Activated naive CD8-positive, alpha-beta T cell treated with anti-CD3 and anti-CD28 coated beads for 36 hours (primary cell): ENCODE measurements around the gene CPNE5. TPM values are rescaled to one million over a fixed set of nuclear protein-coding genes. Genes with fewer than 3 reads are reported as not detected.

ENCODE experiments used
- DNase-seq: peaks from one replicate; pipeline ENCODE4 v3.0.0; 2021
- H3K27ac Mint-ChIP-seq: one replicate; pipeline ENCODE4 v1.8.0; 2022; ENCODE audit warnings: mild to moderate bottlenecking, moderate library complexity, mixed read lengths
- H3K27me3 Mint-ChIP-seq: one replicate; pipeline ENCODE4 v1.8.0; 2022; ENCODE audit warnings: mild to moderate bottlenecking, mixed read lengths
- H3K36me3 Mint-ChIP-seq: one replicate; pipeline ENCODE4 v1.8.0; 2021; ENCODE audit warnings: mild to moderate bottlenecking, mixed read lengths
- H3K4me1 Mint-ChIP-seq: one replicate; pipeline ENCODE4 v1.8.0; 2021; ENCODE audit warnings: mixed read lengths
- H3K4me3 Mint-ChIP-seq: one replicate; pipeline ENCODE4 v1.8.0; 2022; ENCODE audit warnings: mild to moderate bottlenecking, moderate library complexity, mixed read lengths
- H3K9me3 Mint-ChIP-seq: one replicate; pipeline ENCODE4 v1.8.0; 2022; ENCODE audit warnings: mixed read lengths
- total RNA-seq, 2 experiments: library from RNA; stranded (reverse); gene quantifications; one replicate each; pipeline ENCODE4 v1.2.3, GENCODE V29; 2021

CPNE5 gene
- total RNA-seq, 2 experiments from 2014 or later = 0.72 to 1.2 TPM

DNA sequence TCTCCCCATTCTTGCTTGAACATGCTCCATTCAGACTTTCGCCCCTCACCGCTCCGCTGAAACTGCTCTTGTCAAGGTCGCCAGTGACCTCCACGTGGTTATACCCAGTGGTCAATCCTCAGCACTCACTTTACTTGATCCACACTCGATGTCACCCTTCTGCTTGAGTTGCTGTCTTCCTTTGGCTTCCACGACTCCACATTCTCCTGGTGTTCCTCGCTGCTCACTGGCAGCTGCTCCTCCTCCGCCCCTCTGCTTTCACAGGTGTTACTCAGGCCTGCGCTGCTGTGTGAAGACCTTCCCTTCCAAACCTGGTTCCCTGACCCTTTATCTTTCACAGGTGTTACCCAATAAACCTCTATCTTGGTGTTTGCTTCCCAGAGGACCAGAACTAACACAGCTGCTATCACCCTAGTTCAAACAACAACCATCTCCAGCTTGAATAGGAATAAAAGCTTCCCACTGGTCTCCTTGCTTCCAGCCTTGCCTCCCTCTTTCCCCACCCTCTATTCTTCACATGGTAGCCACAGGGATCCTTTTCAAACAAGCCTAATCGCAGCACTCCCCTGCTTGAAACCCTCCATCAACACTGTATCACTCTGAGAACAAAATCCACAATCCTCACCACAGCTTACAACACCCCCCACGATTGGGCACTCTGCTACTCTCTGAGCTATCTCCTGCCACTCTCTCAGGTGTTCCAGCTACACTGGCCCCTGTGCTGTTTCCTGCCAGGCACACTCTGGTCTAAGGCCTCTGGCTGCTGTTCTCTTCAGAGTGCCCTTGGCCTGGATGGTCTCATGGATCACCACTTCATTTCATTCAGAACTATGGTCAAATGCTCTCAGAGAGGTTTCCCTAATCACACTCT, 24.7 kb upstream of the CPNE5 start:
- peaks cover 29% of the 10 kb centered on the region for H3K4me1 Mint-ChIP-seq
- no peak overlapping the region for H3K27ac Mint-ChIP-seq
- H3K9me3 Mint-ChIP-seq = no peaks in the 10 kb centered on the region
- H3K27me3 Mint-ChIP-seq = no peaks in the 10 kb centered on the region
- no peak overlapping the region for H3K4me3 Mint-ChIP-seq
- peaks cover 32% of the 10 kb centered on the region for H3K36me3 Mint-ChIP-seq
- DNase-seq = no peak

DNA sequence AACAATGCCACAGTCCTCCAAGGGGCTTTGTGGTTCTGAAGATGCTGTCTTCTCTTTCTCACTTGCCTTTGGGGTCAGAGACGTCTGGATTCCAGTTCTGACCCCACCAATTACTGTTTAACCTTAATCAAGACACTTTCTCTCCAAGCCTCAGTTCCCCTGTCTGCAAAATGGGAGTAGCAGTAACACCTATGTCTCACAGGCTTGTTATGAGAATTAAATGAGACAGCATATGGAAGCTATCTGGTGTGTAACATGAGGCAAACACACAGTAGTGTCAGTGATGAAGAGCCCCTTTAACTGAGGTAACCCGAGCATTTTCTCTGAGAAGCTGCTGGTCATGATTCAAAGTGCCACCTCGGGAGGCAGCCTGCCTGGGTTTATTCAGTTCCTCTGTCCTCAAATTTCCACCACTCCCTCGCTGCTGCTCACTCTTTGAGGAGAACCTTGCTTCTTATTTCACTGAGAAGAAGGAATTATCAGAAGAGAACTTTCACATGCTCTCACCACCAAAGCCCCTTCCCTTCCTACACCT, 23.7 kb upstream of the CPNE5 start:
- DNase-seq = no peak
- Mint-ChIP-seq H3K36me3 (peaks cover 34% of the 10 kb centered on the region), H3K27me3 (no peaks in the 10 kb centered on the region), H3K4me1 (peaks cover 29% of the 10 kb centered on the region), H3K27ac (no peak overlapping the region), H3K9me3 (no peaks in the 10 kb centered on the region), H3K4me3 (no peak overlapping the region)

DNA sequence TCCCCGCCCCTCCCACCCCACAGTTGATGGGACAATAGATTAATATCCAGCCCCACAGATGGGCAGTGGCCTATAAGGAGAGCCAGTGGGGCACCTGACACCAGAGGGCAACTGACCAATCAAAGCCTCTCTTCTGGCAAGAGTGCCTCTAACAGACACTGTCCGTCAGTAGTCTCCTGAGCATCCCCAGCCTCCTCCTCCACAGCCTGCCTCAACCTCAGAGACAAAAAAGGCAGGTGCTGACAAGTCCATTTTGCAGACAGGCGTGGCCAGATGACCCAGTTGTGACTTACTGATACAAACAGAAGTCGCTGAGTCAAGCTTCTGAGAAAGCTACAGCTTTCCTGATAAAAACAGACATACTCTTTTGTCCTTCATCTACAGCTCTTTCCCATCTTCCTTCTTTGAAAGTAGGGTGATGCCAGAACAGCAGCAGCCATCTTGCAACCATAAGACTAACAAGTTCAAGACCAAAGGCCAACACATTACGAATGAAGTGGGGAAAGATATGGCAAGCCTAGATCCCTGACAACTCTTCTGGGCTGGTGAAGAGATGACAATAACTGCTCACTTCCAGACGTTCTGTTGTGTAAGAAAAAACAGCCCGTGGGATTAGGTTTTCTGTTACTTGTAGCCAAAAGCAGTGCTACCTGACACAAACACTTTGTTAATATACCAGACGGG, 23.1 kb upstream of the CPNE5 start:
- H3K36me3 Mint-ChIP-seq = peaks cover 29% of the 10 kb centered on the region
- no peak overlapping the region for H3K27ac Mint-ChIP-seq
- H3K27me3 Mint-ChIP-seq = no peaks in the 10 kb centered on the region

DNA sequence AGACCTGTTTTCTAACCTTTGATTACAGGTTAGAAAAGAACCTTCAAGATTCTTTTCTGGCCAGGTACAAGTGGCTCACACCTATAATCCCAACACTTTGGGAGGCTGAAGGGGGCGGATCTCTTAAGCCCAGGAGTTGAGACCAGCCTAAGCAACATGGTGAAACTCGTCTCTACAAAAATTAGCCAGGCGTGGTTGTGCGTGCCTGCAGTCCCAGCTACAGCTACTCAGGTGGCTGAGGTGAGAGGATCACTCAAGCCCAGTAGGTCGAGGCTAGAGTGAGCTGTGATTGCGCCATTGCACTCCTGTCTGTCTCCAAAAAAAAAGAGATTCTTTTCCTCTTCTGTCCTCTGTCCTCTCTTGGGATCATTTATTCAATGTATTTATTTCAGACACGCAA, 20.9 kb upstream of the CPNE5 start:
- H3K27ac Mint-ChIP-seq = no peak overlapping the region
- peaks cover 8% of the 10 kb centered on the region for H3K4me1 Mint-ChIP-seq
- H3K36me3 Mint-ChIP-seq = peaks cover 27% of the 10 kb centered on the region
- H3K4me3 Mint-ChIP-seq = no peak overlapping the region
- DNase-seq = no peak
- no peaks in the 10 kb centered on the region for H3K27me3 Mint-ChIP-seq
- H3K9me3 Mint-ChIP-seq = no peaks in the 10 kb centered on the region

More for the DNA sequence above, 23.1 kb upstream of the CPNE5 start:
- Mint-ChIP-seq H3K9me3 (no peaks in the 10 kb centered on the region), H3K4me1 (peaks cover 23% of the 10 kb centered on the region), H3K4me3 (no peak overlapping the region)
- DNase-seq = no peak

DNA sequence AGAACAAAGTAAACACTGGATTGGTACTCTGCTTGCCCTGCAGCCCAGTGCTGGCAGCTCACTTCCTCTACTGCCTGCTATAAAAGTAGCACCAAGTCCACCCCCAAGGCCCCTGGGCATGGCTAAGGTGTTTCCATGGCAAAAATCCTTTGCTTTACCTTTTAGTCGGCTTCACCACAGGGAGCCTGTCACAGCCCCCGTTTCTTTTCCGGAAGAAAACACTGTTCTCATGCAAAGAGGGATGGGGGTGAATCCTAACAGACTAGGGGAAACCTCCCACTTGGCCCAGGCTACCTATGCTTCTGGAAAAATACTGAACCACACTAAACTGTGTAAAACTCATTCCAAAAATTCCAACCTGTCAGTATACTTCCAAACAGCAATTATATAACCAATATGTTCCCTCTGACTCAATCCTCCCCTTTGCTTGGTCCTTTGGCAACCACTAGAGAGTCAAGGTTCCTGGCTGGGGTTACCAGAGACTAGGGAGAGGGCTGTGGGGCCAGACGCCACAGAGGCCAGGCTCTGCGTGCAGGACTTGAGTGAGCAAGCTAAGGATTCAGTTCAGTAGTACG, 19.2 kb upstream of the CPNE5 start:
- no peak overlapping the region for H3K27ac Mint-ChIP-seq
- H3K36me3 Mint-ChIP-seq = peaks cover 30% of the 10 kb centered on the region
- H3K4me3 Mint-ChIP-seq = no peak overlapping the region
- DNase-seq = no peak
- peaks cover 1% of the 10 kb centered on the region for H3K4me1 Mint-ChIP-seq
- H3K9me3 Mint-ChIP-seq = no peaks in the 10 kb centered on the region
- no peaks in the 10 kb centered on the region for H3K27me3 Mint-ChIP-seq

DNA sequence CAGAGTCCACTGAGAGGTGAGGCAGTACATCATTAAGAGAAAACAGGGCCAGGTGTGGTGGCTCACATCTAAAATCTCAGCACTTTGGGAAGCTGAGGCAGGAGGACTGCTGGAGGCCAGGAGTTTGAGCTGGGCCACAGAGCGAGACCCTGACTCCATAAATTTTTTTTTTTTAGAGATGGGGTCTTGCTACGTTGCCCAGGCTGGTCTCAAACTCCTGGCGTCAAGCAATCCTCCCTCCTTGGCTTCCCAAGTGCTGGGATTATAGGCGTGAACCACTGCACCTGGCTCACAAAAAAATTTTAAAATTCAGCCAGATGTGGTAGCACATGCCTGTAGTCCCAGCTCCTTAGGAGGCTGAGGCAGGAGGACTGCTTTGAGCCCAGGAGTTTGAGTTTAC, 18.1 kb upstream of the CPNE5 start:
- DNase-seq = no peak
- Mint-ChIP-seq H3K9me3 (no peaks in the 10 kb centered on the region), H3K36me3 (peaks cover 36% of the 10 kb centered on the region), H3K4me3 (no peak overlapping the region), H3K27me3 (no peaks in the 10 kb centered on the region), H3K4me1 (no peaks in the 10 kb centered on the region), H3K27ac (no peak overlapping the region)

DNA sequence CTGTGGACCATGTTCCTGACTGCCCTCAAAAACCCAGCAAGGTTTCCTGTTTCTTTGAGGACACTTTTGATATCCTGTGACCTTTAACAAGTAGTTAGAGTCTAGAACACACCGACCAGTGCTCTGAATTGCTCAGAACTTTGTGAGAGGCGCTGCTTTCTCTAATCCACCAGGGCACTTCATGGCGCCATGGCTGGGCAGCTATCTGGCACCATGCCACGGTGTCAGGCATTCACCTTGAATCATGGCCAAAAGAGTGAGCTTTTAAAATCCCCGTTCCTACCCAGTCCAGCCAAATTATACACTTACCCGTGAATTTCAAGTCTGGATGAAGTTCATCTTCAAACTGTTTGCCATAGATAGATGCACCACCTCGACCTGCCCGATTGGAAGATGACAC, 17.0 kb upstream of the CPNE5 start:
- Mint-ChIP-seq H3K27ac (no peak overlapping the region), H3K27me3 (no peaks in the 10 kb centered on the region), H3K36me3 (peaks cover 45% of the 10 kb centered on the region)

DNA sequence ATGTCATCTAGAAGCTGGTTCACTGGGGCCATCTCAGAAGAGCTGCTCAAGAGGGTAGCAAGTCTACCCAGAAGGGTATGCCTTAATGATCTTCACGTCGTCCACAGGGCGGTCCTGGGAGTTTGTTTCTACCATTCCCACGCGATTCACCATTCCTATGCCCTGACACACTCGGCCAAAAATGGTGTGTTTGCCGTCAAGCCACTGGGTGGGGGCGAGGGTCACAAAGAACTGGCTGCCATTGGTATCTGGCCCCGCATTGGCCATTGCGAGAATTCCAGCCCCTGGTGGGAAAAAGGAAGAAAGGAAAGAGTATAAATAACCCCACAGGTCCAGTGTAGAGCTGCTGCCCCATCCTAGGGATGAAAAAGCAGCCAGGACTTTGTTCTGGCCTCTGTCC, 16.5 kb upstream of the CPNE5 start:
- Mint-ChIP-seq H3K27ac (no peak overlapping the region), H3K4me3 (no peak overlapping the region), H3K4me1 (no peaks in the 10 kb centered on the region), H3K9me3 (peaks cover 2% of the 10 kb centered on the region), H3K27me3 (no peaks in the 10 kb centered on the region), H3K36me3 (peaks cover 51% of the 10 kb centered on the region)
- DNase-seq = no peak

More for the DNA sequence above, 17.0 kb upstream of the CPNE5 start:
- Mint-ChIP-seq H3K9me3 (no peaks in the 10 kb centered on the region), H3K4me3 (no peak overlapping the region), H3K4me1 (no peaks in the 10 kb centered on the region)
- no peak for DNase-seq

DNA sequence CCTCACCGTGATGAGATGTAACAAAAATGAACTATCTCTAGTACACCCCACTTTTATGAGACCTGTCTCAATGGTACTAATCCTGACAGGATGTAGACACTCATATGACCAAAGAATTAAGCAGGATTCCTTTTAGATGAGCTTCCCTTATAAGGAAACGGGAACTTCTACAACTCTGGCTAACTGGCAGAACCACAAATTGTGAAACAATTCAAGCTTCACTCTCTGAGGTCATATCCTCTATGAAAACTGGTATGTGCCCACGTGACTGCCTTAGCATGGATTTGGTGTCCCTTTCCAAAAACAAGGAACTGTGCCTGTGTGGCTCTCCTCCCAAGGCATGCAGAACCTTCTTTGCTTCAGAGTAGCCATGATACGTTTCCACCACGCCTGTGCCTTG, 14.1 kb upstream of the CPNE5 start:
- peaks cover 5% of the 10 kb centered on the region for H3K9me3 Mint-ChIP-seq
- H3K36me3 Mint-ChIP-seq = peaks cover 53% of the 10 kb centered on the region
- no peak overlapping the region for H3K4me3 Mint-ChIP-seq
- H3K4me1 Mint-ChIP-seq = peaks cover 8% of the 10 kb centered on the region
- peaks cover 8% of the 10 kb centered on the region for H3K27me3 Mint-ChIP-seq
- no peak for DNase-seq
- no peak overlapping the region for H3K27ac Mint-ChIP-seq

DNA sequence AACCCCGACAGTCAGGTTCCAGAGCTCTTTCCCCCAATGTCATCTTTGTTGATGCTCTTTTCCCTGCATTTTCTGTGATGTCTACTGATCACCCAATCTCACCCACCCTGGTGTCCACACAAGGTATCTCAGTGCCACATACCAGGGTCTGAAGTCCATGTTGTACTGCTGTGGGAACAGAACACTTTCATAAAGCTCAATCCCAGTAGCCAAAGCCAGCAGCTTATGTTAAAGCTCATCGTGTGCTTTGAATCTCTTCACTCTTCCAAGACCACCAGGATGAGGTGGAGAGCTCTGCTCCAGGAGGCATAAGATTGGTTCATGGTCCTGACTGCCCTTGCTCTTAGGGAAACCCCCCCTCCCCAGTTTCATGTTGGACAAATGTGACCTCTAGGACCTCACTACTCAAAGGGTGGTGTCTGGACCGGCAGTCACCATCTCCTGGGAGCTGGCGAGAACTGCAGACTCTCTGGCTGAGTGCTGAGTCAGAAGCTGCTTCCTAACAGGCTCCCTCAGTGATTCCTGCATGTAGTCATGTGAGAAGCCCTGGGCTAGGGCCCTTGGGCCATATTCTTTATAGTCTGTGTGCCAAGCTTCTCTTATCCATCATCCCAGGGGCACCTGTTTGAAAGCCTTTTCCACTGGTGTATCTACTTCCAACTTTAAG, 13.4 kb upstream of the CPNE5 start:
- Mint-ChIP-seq H3K4me1 (peaks cover 8% of the 10 kb centered on the region), H3K4me3 (no peak overlapping the region), H3K36me3 (peaks cover 55% of the 10 kb centered on the region), H3K27me3 (peaks cover 8% of the 10 kb centered on the region), H3K9me3 (peaks cover 5% of the 10 kb centered on the region), H3K27ac (no peak overlapping the region)
- DNase-seq = no peak

DNA sequence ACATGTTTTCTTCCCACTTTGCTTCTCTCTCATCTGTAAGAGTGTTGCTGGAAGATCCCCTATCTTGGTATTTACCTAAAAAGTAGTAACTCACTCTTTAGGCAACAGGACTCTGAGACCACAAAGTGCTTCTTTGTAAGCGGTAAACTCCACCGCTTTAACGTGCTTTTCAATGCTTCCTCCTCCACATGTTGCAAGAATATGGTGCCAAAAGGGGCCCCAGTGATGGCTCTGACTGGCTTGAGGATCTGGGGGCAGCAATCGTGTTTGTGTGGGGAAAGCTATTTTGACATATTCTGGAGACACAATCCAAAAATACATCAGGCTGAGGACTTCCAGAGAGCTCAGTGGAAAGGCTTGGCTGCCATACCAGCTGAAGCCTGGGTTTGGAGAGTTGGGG, 12.4 kb upstream of the CPNE5 start:
- H3K27ac Mint-ChIP-seq = no peak overlapping the region
- peaks cover 8% of the 10 kb centered on the region for H3K4me1 Mint-ChIP-seq

DNA sequence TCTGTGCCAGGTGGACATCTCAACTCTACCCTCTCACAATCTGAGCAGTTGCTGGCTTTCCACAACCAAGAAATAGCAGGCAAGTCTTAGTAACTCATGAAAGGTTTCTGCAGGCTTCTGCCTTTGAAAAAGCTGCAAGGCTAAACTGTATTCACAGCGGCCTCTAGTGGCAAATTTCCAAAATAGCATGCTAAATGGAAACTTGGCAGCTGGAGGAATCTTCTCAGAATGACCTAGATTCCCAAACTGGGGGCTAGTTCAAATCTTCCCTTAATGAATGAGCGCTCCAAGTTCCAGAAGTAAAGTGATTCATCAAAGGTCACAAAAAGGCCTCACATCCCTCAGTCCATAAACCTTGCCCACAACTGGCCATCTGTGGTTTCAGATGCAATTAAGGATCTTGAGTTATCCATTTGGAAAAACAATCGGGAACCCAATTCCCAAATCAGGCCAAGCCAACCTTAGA, 11.9 kb upstream of the CPNE5 start:
- Mint-ChIP-seq H3K36me3 (peaks cover 49% of the 10 kb centered on the region), H3K4me3 (no peak overlapping the region), H3K27ac (no peak overlapping the region), H3K9me3 (peaks cover 5% of the 10 kb centered on the region), H3K4me1 (peaks cover 8% of the 10 kb centered on the region), H3K27me3 (peaks cover 8% of the 10 kb centered on the region)
- DNase-seq = no peak

More for the DNA sequence above, 12.4 kb upstream of the CPNE5 start:
- Mint-ChIP-seq H3K27me3 (peaks cover 8% of the 10 kb centered on the region), H3K4me3 (no peak overlapping the region), H3K36me3 (peaks cover 53% of the 10 kb centered on the region), H3K9me3 (peaks cover 5% of the 10 kb centered on the region)
- DNase-seq = no peak

DNA sequence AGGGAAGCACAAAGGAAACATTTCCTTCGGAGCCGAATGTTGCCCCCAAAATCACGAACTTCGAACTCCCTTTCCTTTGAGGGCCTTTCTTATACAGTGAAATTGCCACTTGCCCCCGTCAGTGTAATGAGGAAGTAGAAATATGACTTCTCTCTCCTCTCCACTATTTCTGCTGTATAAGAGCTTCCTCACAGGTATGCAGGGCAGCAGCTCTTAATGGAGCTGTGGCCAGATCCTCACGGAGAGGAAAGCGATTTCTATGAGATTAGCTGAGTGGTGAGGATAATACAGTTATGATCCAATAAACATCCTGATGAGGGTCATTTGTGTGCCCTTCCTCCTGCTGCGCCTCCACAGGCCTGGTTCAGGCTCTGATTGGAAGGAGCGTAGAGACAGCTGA, 10.8 kb upstream of the CPNE5 start:
- H3K4me3 Mint-ChIP-seq = no peak overlapping the region
- H3K27ac Mint-ChIP-seq = no peak overlapping the region
- peaks cover 46% of the 10 kb centered on the region for H3K36me3 Mint-ChIP-seq
- H3K9me3 Mint-ChIP-seq = peaks cover 5% of the 10 kb centered on the region
- DNase-seq = no peak
- H3K4me1 Mint-ChIP-seq = peaks cover 8% of the 10 kb centered on the region
- peaks cover 8% of the 10 kb centered on the region for H3K27me3 Mint-ChIP-seq

DNA sequence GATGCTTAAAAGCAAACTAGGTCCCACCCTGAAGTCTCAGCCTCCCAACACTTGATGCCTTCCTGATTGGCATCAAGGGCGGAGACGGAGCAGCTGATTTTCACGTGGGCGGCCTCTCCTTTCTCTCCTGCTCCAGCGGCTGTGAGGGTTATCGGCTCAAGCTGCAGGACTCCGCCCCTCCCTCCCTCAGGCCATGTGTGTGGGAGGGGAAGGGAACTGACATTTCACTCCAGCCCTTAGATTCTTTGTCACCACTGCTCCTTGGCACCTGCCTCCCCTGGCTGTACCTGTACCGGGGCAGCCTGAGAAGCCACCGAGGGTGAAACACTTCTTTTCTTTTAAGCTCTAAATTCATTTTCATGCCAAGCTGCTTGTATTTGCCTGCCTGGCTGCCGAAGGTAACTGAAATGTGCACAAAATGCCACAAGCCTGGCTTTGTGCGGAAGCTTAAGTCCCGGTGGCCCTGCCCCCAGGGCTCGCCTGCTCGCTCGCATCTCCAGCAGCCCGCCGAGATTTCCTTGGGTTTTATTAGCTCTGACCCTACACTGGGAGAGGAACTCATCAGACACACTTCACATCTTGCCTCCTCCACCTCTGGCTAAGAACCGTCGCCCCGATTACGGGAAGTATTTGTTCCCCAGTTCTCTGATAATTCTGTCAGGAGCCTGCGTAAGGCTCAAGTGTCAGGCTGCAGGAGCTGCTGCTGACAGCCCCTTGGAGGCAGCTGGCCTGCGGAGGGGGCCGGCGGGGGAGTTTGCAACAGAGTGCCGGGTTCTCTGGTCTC, 9.6 kb upstream of the CPNE5 start:
- Mint-ChIP-seq H3K4me1 (peaks cover 8% of the 10 kb centered on the region), H3K27me3 (peaks cover 8% of the 10 kb centered on the region), H3K36me3 (peaks cover 40% of the 10 kb centered on the region), H3K9me3 (peaks cover 5% of the 10 kb centered on the region), H3K4me3 (no peak overlapping the region), H3K27ac (no peak overlapping the region)
- no peak for DNase-seq
